ENCODE data around the gene SLC43A1. TPM values are rescaled to one million over a fixed set of nuclear protein-coding genes. Genes with fewer than 3 reads are reported as not detected.

The SLC43A1 gene
- total and polyA plus RNA-seq, 2 of the 4 experiments (the other 2 are of a cell fraction), result 10.0 to 17.0 TPM

- TF ChIP-seq CTCF (conservative IDR thresholded peaks at IDR 0.05; ENCODE audit: low read depth, low read length), result no peak
These were observed 15.3 kb upstream of the SLC43A1 start, which contains the start of gene TIMM10 (continued) for GRCh38 chr11:57530596-57531507.

GRCh38 chr11:57530215-57530595 is 14.7 kb upstream of the SLC43A1 start:
- Histone ChIP-seq H3K14ac (replicated peaks; ENCODE audit: low read depth, low read length) (peak overlapping the region; percentile 98), H3K9me3 (ENCODE audit: control insufficient read depth, insufficient read depth, low read length) (no peaks in the 10 kb centered on the region), H3K4ac (ENCODE audit: low read depth, low read length) (peak overlapping the region; percentile 91), H2BK15ac (ENCODE audit: low read depth, low read length) (no peak overlapping the region; the same call in 2 of the 3 replicates), H3K23ac (ENCODE audit: low read depth, low read length) (peak overlapping the region; percentile 95), H2BK20ac (ENCODE audit: low read depth, low read length) (no peak overlapping the region), H4K91ac (ENCODE audit: insufficient read depth, low read depth, low read length) (peak overlapping the region; percentile 82), H3K4me1 (ENCODE audit: control insufficient read depth, insufficient read depth, low read length) (peaks cover 5% of the 10 kb centered on the region; the same call in 1 of the 2 replicates), H2AK9ac (replicated peaks; ENCODE audit: low read depth, low read length, poor library complexity) (peak overlapping the region; percentile 90), H3K79me1 (ENCODE audit: low read depth in 1 of 2, low read length in 2 of 2) (peaks cover 21 to 33% of the 10 kb centered on the region in 2 experiments), H3K27me3 (ENCODE audit: control insufficient read depth, insufficient read depth, low read length) (no peaks in the 10 kb centered on the region), H4K5ac (ENCODE audit: low read depth, low read length) (peak overlapping the region; percentile 76), H2AFZ (replicated peaks; ENCODE audit: low read length, poor library complexity) (peak overlapping the region; percentile 100), H2BK120ac (ENCODE audit: low read depth, low read length) (peak overlapping the region; percentile 48; the same call in 1 of the 2 replicates), H3K56ac (ENCODE audit: extremely low read depth, insufficient read depth, low read length) (peak overlapping the region; percentile 84), H3K27ac (ENCODE audit: insufficient read depth, low read length) (peak overlapping the region; percentile 78), H3K9me1 (ENCODE audit: insufficient read depth, low read length) (no peaks in the 10 kb centered on the region), H4K8ac (ENCODE audit: low read depth in 2 of 2, low read length in 2 of 2) (peak overlapping the region; percentile 89 to 97), H3K18ac (ENCODE audit: low read depth, low read length) (no peak overlapping the region), H2BK5ac (ENCODE audit: low read depth, low read length, poor library complexity, severe bottlenecking) (peak overlapping the region; percentile 57), H3K36me3 (ENCODE audit: control insufficient read depth, insufficient read depth, low read length) (peaks cover 4% of the 10 kb centered on the region; the same call in 1 of the 2 replicates), H3K4me2 (ENCODE audit: low read depth, low read length) (peak overlapping the region; percentile 84), H2AK5ac (ENCODE audit: low read depth, low read length) (peak overlapping the region; percentile 93), H4K20me1 (ENCODE audit: insufficient read depth, low read length) (peaks cover 8% of the 10 kb centered on the region; the same call in 1 of the 2 replicates), H3K9ac (ENCODE audit: low read depth, low read length) (peak overlapping the region; percentile 92), H3K4me3 (ENCODE audit: insufficient read depth, low read depth, low read length) (peak overlapping the region; percentile 80)
- ChIA-PET CTCF (interaction anchor here (0.9 to 1.5 kb wide), 2 partner anchors 35 to 72 kb away, joined by 3 read pairs; no protein-coding TSS in a partner anchor), POLR2A (ENCODE audit: unreplicated experiment) (interaction anchor here (0.7 kb wide), 1 partner anchor 115 kb away, joined by 4 read pairs; no protein-coding TSS in a partner anchor)
- intact Hi-C loops (cut with micrococcal nuclease) (no loop called here), dilution Hi-C loops (cut with HindIII; ENCODE audit: low sequenced_read_pairs, unreplicated experiment) (no loop called here), in situ Hi-C loops (cut with MboI; ENCODE audit: low sequenced_read_pairs) (no loop called here)
- BruUV-seq (replicated peaks), result no TSS peak
- no peak for DNase-seq
- peak; percentile 33 for ATAC-seq (ENCODE audit: low read depth)
- TF ChIP-seq USF2 (IDR thresholded peaks at IDR 0.05; ENCODE audit: low read depth, low read length) (no peak), POLR2A (IDR thresholded peaks at IDR 0.05; ENCODE audit: low read depth, low read length) (no peak), RCOR1 (IDR thresholded peaks at IDR 0.05; ENCODE audit: insufficient replicate concordance, low read length) (peak; percentile 85), MAZ (IDR thresholded peaks at IDR 0.05; ENCODE audit: borderline replicate concordance, low read depth, low read length) (no peak), MAFK (IDR thresholded peaks at IDR 0.05; ENCODE audit: low read depth, low read length) (no peak), CTCF (conservative IDR thresholded peaks at IDR 0.05; ENCODE audit: low read depth, low read length) (no peak)
- 0% methylated on average over 3 of the region's 17 CpGs; no CpG with 5 or more reads in 1 of the 2 experiments for WGBS, 2 experiments (ENCODE audit: extremely low coverage in 2 of 2, insufficient read length in 1 of 2)
